Measurements from ENCODE around the gene CDR2.
"Not testable (repeated sequence)": the region's sequence is repeated elsewhere in the genome, so short reads cannot be mapped to it uniquely, and the experiment has no call there.

Gene CDR2

DNA sequence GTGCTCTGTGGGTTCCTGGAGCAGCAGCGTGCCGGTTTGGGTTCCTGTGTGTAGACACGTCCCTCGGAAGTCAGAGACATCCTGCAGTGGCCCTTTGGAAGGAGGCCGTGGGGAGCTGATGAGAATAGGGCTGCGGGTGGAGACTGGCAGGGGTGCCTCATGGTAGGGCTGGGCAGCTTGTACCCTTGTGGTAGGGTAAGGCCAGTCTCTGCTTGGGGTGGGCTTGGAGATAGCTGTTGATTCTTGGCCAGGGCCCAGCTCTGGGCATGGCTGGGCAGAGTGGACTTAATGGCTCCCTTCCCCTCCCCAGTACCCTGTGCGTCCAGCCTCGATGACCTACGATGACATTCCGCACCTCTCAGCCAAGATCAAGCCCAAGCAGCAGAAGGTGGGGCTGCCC lies 66.6 kb downstream of the CDR2 start:
- DNase-seq (ENCODE audit: low read depth), result no peak

DNA sequence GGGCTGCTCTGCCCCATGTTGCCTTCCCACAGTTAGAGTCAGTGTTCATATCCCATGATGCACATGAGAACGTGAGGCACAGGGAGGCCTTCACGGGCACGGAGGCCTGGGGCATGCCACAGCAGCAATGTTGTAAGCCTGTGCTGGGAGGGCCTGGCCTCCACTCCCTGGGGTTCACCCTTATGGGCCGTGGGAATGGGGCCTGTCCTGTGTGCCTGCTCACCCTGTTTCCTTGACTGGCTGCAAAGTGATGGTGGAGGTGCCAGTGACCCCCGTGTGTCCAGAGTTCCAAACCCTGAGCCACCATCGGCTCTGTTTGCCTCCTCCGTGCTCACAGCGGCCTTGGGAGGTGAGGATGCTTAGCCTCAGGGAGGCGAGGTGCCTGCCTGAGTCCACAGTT lies 67.6 kb downstream of the CDR2 start:
- no peak for DNase-seq (ENCODE audit: low read depth)

DNA sequence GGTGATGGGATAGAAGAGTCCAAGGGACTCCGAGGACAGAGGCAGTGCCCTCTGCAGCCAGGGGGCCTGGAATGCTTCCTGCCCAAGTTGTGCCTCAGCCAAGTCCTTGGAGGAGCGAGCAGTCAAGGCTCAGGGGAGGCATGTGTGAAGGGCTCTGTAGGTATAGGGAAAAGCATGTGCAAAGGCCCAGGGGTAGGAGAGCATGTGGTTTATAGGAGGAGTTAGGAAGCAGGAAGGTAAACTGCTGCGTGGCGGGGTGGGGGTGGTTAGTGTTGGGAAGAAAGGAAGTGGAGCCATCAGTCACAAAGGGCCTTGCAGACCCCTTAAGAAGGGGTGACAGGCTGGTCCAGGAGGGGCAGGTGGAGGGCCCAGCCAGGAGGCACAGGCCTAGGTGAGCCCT lies 70.0 kb downstream of the CDR2 start:
- no peak for DNase-seq (ENCODE audit: low read depth)

DNA sequence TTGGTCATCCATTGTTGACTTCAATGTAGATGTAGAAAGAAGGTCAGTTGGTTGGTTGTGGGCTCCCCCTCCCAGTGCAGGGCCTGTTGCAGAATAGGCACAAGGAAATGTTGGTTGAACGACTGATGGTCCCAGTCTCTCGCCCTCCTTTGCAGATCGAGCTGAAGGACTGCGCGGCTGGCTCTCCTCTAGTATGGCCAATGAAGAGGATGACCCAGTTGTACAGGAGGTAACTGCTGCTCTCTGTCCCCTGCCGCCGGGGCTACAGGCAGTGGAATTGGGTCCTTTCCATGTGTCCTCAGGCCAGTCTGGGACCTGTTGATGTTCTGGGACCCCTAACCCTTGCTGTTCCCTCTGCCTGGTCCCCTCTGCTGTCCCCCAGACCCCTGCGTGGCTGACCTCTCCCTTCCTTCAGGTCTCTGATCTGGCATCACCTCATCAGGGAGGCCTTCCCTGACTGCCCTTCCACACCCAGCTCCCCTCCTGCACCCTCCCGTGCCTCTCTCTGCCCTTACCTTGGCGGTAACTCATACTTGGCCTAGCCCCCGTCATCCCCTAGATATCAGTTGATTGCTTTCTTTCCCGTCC lies 71.5 kb downstream of the CDR2 start:
- no peak for DNase-seq (ENCODE audit: low read depth)

DNA sequence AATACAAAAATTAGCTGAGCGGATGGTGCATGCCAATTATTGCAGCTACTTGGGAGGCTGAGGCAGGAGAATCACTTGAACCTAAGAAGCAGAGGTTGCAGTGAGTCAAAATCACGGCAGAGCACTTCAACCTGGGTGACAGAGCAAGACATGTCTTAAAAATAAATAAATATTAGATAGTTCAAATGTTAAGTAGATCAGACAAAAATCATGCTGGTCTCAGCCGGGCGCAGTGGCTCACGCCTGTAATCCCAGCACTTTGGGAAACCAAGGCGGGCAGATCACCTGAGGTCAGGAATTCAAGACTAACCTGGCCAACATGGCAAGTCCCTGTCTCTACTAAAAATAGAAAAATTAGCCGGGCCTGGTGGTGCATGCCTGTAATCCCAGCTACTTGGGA lies 73.0 kb downstream of the CDR2 start:
- DNase-seq (ENCODE audit: low read depth), result not testable (repeated sequence)

- DNase-seq (ENCODE audit: low read depth), result no peak
Measured at GRCh38 chr16:22300427-22301071, 73.9 kb downstream of the CDR2 start.

GRCh38 chr16:22299036-22299435 lies 75.4 kb downstream of the CDR2 start:
- DNase-seq (ENCODE audit: low read depth), result no peak

DNA sequence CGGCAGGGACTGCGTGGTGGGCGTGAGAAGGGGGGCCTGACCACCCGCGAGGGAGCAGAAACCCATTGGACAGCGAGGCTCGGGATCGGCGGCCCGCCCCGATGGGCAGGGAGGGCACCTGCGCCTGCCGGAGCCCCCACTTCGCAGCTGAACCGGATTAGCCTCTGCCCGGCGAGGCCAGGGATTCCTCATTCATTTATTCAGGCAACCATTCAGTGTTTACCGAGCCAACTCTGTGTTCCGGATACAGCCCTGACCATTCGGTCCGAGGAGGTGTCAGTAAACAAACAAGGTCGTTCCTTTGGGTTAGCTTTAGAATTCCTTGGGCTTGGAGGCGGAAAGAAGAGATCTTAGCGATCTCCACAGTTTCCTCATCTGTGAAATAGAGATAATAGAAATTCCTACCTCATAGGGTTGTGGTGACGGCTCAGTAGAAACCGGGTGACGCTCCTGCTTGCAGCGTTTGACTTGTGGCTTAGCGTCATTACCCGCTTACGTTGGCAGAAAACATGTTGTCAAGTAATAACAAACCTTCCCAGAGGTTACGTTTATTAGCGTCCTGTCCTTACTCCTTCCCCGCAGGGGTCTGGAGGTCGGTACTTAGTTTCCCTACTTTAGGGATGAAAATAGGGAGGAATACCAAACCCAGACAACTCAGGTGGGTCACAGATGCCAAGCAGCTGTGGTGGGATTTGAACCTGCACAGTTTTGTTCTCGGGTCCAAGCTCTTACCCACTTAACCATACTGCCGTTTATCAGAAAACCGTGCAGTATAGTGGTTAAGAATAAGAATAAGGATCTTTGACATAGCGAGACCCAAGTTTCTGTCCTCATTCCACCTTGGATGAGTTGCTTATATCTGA lies 76.3 kb downstream of the CDR2 start:
- DNase-seq (ENCODE audit: low read depth), result peak; percentile 55

DNA sequence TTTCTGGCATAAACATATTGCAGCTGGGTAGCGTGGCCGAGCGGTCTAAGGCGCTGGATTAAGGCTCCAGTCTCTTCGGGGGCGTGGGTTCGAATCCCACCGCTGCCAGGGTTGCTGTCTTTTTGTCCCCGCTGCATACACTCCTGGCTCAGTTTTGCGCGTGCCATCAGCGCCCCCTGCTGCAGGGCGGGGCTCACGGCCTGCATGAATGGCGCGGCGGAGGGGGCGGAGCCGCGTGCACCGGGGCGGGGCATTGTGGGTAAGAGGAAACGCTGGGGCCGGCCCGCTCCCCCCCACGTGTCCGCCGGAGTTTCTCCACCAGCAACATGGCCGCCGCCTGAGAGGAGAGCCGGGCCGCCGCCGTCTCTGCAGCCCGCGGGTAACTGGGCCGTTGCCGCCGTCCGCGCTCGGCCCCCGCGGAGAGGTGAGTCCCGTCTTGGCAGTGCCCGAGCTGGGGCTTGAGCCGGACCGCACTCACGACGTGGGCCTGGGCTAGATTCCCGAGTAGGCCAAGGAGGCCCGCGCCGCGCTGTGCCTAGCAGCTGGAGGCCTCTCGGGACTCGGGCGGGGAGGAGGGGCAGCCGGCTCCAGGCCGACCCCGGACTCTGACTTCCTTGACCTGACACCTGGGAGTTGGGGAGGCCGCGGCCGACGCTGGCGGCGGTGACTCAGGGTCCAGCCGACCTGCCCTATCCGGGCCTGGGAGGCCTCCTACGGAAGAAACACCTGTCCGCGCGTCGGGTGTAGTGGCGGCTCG lies 77.1 kb downstream of the CDR2 start, which contains the start of gene POLR3E:
TSS of gene POLR3E (plus strand) at position 296 of the 757 bp plus-strand sequence. CDS start 5,560 bp downstream, outside the sequence.
- DNase-seq (ENCODE audit: low read depth), result peak; percentile 100

- DNase-seq (ENCODE audit: low read depth), result no peak
Measured at GRCh38 chr16:22296225-22297113, 78.0 kb downstream of the CDR2 start.
